Osteoblast (primary cell): ENCODE results near the gene MAGEA9B. TPM values are rescaled to one million over a fixed set of nuclear protein-coding genes. Genes with fewer than 3 reads are reported as not detected.
"Not testable (repeated sequence)": the region's sequence is repeated elsewhere in the genome, so short reads cannot be mapped to it uniquely, and the experiment has no call there.

Source experiments
- DNase-seq: peaks from one replicate; pipeline ENCODE4 v3.0.0; 2011; ENCODE audit warnings: low spot score, mixed read lengths; ENCODE audit not compliant: insufficient read length; ENCODE audit errors: missing footprints
- H2AFZ ChIP-seq: 2 replicates; pipeline ENCODE4 v1.6.0; 2011; ENCODE audit warnings: mild to moderate bottlenecking, low read length
- H3K27ac ChIP-seq: 2 replicates; pipeline ENCODE4 v1.5.1; 2011; ENCODE audit warnings: mild to moderate bottlenecking, low read depth, low read length, moderate library complexity
- H3K27me3 ChIP-seq: 2 replicates; pipeline ENCODE4 v1.6.0; 2012; ENCODE audit warnings: mild to moderate bottlenecking, control low read depth, inconsistent platforms, low read length, moderate library complexity; ENCODE audit not compliant: insufficient read depth
- H3K36me3 ChIP-seq: 2 replicates; pipeline ENCODE4 v1.5.1; 2011; ENCODE audit warnings: mild to moderate bottlenecking, low read length, control low read depth, moderate library complexity; ENCODE audit not compliant: insufficient read depth
- H3K4me1 ChIP-seq: 2 replicates; pipeline ENCODE4 v1.5.1; 2011; ENCODE audit warnings: mild to moderate bottlenecking, low read length, control low read depth, moderate library complexity; ENCODE audit not compliant: insufficient read depth
- H3K4me2 ChIP-seq: 2 replicates; pipeline ENCODE4 v1.6.0; 2011; ENCODE audit warnings: mild to moderate bottlenecking, low read length; ENCODE audit not compliant: insufficient read depth
- H3K4me3 ChIP-seq: fragments of 200-600 bp; sonication (generic); 3 replicates; pipeline ENCODE4 v1.5.1; 2012; ENCODE audit warnings: mild to moderate bottlenecking, low read length, inconsistent platforms; ENCODE audit not compliant: insufficient read depth
- H3K79me2 ChIP-seq: 2 replicates; pipeline ENCODE4 v1.6.0; 2012; ENCODE audit warnings: mild to moderate bottlenecking, low read length, control low read depth, inconsistent platforms; ENCODE audit not compliant: insufficient read depth
- H3K9me3 ChIP-seq: 2 replicates; pipeline ENCODE4 v1.5.1; 2011; ENCODE audit warnings: low read depth, low read length, control low read depth
- H4K20me1 ChIP-seq: 2 replicates; pipeline ENCODE4 v1.6.0; 2012; ENCODE audit warnings: mild to moderate bottlenecking, low read length, control low read depth; ENCODE audit not compliant: insufficient read depth
- total RNA-seq: library from RNA; depleted of rRNA; stranded (reverse); fragments of >200 nt; gene quantifications from 2 replicates; pipeline ENCODE4 v1.2.3, GENCODE V29; 2012
- TF ChIP-seq, protein P1 (sequence below): IDR thresholded peaks from 2 replicates; pipeline ENCODE4 v1.5.1; 2011; ENCODE audit warnings: mild to moderate bottlenecking, low read depth, low read length, moderate library complexity; ENCODE audit errors: extremely low read depth

MAGEA9B gene
- total RNA-seq, 1 donor, result not detected

DNA sequence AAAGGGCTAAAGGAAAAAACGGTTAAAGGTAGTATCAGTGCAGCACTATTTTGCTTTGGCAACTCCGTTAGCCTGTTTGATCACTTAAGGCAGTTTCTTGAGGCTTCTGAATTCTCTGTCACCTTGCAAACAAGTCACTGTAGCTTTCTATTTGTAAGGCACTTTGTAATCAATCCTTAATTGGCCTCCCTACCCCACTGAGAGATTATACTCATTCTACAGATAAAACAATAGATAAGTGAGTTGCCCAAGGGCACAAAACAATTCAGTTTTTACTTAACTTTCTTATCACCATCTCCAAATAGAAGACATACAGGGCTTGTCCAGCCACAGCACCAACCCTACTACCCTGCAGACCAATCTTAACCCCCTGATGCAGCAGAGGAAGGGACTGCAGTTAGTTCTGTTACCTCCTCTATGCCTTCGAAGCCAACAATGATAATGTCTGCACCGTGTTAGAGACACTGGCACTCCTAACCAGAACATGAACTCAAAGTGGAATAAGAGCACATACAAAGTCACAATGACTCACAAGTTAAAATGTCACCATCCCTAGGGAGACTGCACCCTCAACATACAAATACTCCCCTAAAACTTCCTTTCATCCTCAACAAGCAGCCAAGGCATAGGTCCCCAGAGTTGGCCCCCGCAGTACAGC is 42.6 kb upstream of the MAGEA9B start:
- TF ChIP-seq, protein P1, sequence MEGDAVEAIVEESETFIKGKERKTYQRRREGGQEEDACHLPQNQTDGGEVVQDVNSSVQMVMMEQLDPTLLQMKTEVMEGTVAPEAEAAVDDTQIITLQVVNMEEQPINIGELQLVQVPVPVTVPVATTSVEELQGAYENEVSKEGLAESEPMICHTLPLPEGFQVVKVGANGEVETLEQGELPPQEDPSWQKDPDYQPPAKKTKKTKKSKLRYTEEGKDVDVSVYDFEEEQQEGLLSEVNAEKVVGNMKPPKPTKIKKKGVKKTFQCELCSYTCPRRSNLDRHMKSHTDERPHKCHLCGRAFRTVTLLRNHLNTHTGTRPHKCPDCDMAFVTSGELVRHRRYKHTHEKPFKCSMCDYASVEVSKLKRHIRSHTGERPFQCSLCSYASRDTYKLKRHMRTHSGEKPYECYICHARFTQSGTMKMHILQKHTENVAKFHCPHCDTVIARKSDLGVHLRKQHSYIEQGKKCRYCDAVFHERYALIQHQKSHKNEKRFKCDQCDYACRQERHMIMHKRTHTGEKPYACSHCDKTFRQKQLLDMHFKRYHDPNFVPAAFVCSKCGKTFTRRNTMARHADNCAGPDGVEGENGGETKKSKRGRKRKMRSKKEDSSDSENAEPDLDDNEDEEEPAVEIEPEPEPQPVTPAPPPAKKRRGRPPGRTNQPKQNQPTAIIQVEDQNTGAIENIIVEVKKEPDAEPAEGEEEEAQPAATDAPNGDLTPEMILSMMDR, result no peak
- peak overlapping the region; percentile 70 for H3K4me3 ChIP-seq
- peaks cover 47% of the 10 kb centered on the region for H3K79me2 ChIP-seq
- no peaks in the 10 kb centered on the region for H3K9me3 ChIP-seq
- peaks cover 3% of the 10 kb centered on the region for H3K27me3 ChIP-seq
- no peaks in the 10 kb centered on the region for H3K36me3 ChIP-seq
- DNase-seq, result no peak
- peaks cover 21% of the 10 kb centered on the region for H4K20me1 ChIP-seq
- H2AFZ ChIP-seq, result no peak overlapping the region
- H3K27ac ChIP-seq, result no peak overlapping the region
- H3K4me1 ChIP-seq, result peaks cover 6% of the 10 kb centered on the region
- H3K4me2 ChIP-seq, result peak overlapping the region; percentile 76

DNA sequence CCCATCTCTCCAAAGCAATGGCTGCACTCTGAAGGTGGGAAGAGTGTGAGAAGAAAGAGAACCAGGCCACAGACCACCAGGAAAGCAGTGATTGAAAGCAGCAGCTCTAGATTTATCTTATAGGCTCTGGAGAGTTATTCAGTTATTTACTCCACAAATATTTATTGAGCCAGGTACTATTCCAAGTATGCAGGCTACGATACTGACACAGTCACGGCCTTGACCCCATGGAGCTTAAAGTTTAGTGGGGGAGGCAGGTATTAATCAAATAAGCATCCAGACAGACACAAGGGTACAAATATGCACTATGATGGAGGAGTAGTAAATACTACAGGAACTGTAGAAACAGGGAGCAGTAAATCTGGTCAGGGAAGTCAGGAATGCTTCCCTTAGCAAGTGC is 41.5 kb upstream of the MAGEA9B start:
- Histone ChIP-seq H2AFZ (no peak overlapping the region), H3K4me1 (peaks cover 6% of the 10 kb centered on the region), H3K36me3 (no peaks in the 10 kb centered on the region), H3K4me3 (no peak overlapping the region), H4K20me1 (peaks cover 27% of the 10 kb centered on the region), H3K9me3 (no peaks in the 10 kb centered on the region), H3K27me3 (peaks cover 3% of the 10 kb centered on the region), H3K27ac (no peak overlapping the region), H3K79me2 (peaks cover 57% of the 10 kb centered on the region), H3K4me2 (no peak overlapping the region)
- TF ChIP-seq, protein P1, result no peak
- no peak for DNase-seq

GRCh38 chrX:149628280-149628679 is 41.0 kb upstream of the MAGEA9B start:
- Histone ChIP-seq H3K4me2 (no peak overlapping the region), H2AFZ (no peak overlapping the region), H4K20me1 (peaks cover 27% of the 10 kb centered on the region), H3K9me3 (no peaks in the 10 kb centered on the region), H3K27me3 (peaks cover 3% of the 10 kb centered on the region), H3K4me3 (no peak overlapping the region), H3K27ac (no peak overlapping the region), H3K4me1 (peaks cover 6% of the 10 kb centered on the region), H3K79me2 (peaks cover 57% of the 10 kb centered on the region), H3K36me3 (no peaks in the 10 kb centered on the region)
- DNase-seq, result no peak
- TF ChIP-seq, protein P1, result no peak

DNA sequence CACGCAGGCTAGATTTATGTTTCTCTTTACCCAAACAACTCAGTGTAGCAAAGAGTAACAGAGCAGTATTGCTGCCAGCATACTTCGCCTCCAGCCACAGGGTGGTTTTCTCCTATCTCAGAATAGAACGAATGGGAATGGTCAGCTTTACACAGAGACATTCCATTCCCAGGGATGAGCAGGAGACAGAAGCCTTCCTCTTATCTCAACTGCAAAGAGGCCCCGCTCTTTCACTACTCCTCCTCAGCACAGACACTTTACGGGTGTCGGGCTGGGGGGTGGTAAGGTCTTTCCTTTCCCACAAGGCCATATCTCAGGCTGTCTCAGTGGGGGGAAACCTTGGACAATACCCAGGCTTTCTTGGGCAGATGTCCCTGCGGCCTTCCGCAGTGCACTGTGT is 39.6 kb upstream of the MAGEA9B start:
- peaks cover 60% of the 10 kb centered on the region for H3K79me2 ChIP-seq
- H3K4me2 ChIP-seq, H3K4me3 ChIP-seq, H3K36me3 ChIP-seq, H3K4me1 ChIP-seq, H3K27ac ChIP-seq, H3K27me3 ChIP-seq, DNase-seq, H2AFZ ChIP-seq, H3K9me3 ChIP-seq: not testable (repeated sequence)
- peaks cover 27% of the 10 kb centered on the region for H4K20me1 ChIP-seq

DNA sequence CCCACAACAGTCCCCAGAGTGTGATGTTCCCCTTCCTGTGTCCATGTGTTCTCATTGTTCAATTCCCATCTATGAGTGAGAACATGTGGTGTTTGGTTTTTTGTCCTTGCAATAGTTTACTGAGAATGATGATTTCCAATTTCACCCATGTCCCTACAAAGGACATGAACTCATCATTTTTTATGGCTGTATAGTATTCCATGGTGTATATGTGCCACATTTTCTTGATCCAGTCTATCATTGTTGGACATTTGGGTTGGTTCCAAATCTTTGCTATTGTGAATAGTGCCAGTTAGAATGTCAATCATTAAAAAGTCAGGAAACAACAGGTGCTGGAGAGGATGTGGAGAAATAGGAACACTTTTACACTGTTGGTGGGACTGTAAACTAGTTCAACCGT is 32.4 kb upstream of the MAGEA9B start:
- H3K27ac ChIP-seq, H3K4me1 ChIP-seq, H3K27me3 ChIP-seq, DNase-seq, H3K36me3 ChIP-seq, H3K9me3 ChIP-seq, H4K20me1 ChIP-seq, H2AFZ ChIP-seq, H3K4me3 ChIP-seq, H3K4me2 ChIP-seq: not testable (repeated sequence)
- H3K79me2 ChIP-seq, result peaks cover 33% of the 10 kb centered on the region
